Mesenchymal stem cell (in vitro differentiated cells and primary cell): ENCODE data around the gene SASH1.

Source experiments
- DNase-seq: peaks from one replicate; pipeline ENCODE4 v3.0.0-alpha.2; 2013
- H2AFZ ChIP-seq: one replicate; pipeline ENCODE4 v1.6.1; 2013; ENCODE audit warnings: low read depth, mild to moderate bottlenecking, control low read depth, inconsistent platforms, low read length, moderate library complexity
- H2AK5ac ChIP-seq: 2 replicates; pipeline ENCODE4 v1.6.1; 2013; ENCODE audit warnings: low read length, moderate library complexity, mild to moderate bottlenecking, inconsistent platforms; ENCODE audit not compliant: severe bottlenecking
- H2BK120ac ChIP-seq: one replicate; pipeline ENCODE4 v1.6.1; 2013; ENCODE audit warnings: low read depth, mild to moderate bottlenecking, inconsistent platforms, low read length, moderate library complexity
- H2BK12ac ChIP-seq, 2 experiments: one replicate each; pipeline ENCODE4 v1.6.1; 2013; ENCODE audit warnings: inconsistent platforms in 2 of 2, low read length in 2 of 2, mild to moderate bottlenecking in 2 of 2, moderate library complexity in 2 of 2, control low read depth in 1 of 2
- H2BK15ac ChIP-seq: one replicate; pipeline ENCODE4 v1.6.1; 2013; ENCODE audit warnings: mild to moderate bottlenecking, low read depth, inconsistent platforms; ENCODE audit not compliant: poor library complexity, severe bottlenecking
- H2BK5ac ChIP-seq: 2 replicates; pipeline ENCODE4 v1.6.1; 2013; ENCODE audit warnings: low read depth, mild to moderate bottlenecking, low read length, control low read depth, inconsistent platforms; ENCODE audit not compliant: poor library complexity, severe bottlenecking
- H3K14ac ChIP-seq, 2 experiments: one replicate each; pipeline ENCODE4 v1.6.1; 2013; ENCODE audit warnings: inconsistent platforms in 2 of 2, low read length in 2 of 2, control low read depth in 1 of 2, mild to moderate bottlenecking in 1 of 2, moderate library complexity in 1 of 2
- H3K18ac ChIP-seq, 2 experiments: one replicate each; pipeline ENCODE4 v1.6.1; 2013; ENCODE audit warnings: inconsistent platforms in 2 of 2, low read length in 2 of 2, control low read depth in 1 of 2, low read depth in 1 of 2, mild to moderate bottlenecking in 1 of 2
- H3K23ac ChIP-seq, 2 experiments: one replicate each; pipeline ENCODE4 v1.6.1; 2013; ENCODE audit warnings: inconsistent platforms in 2 of 2, low read length in 2 of 2, mild to moderate bottlenecking in 2 of 2, moderate library complexity in 2 of 2, control low read depth in 1 of 2
- H3K27ac ChIP-seq: 2 replicates; pipeline ENCODE4 v1.5.1; 2013; ENCODE audit warnings: mild to moderate bottlenecking, moderate library complexity, low read length, control low read depth, inconsistent platforms; ENCODE audit not compliant: poor library complexity, severe bottlenecking
- H3K27me3 ChIP-seq, 2 experiments: 2 replicates each; pipeline versions ENCODE4 v1.6.1 to v1.7.0; 2013; ENCODE audit warnings: low read length in 2 of 2, mild to moderate bottlenecking in 2 of 2, moderate library complexity in 2 of 2, control low read depth in 1 of 2, inconsistent platforms in 1 of 2; ENCODE audit not compliant: control insufficient read depth in 1 of 2, insufficient read depth in 1 of 2
- H3K36me3 ChIP-seq, 2 experiments: 2 replicates each; pipeline versions ENCODE4 v1.6.1 to v1.7.0; 2013; ENCODE audit warnings: low read length in 2 of 2, control low read depth in 1 of 2, inconsistent platforms in 1 of 2, low read depth in 1 of 2, mild to moderate bottlenecking in 1 of 2; ENCODE audit not compliant: insufficient read depth in 2 of 2, control insufficient read depth in 1 of 2
- H3K4ac ChIP-seq, 2 experiments: one replicate each; pipeline ENCODE4 v1.6.1; 2013; ENCODE audit warnings: inconsistent platforms in 2 of 2, low read length in 2 of 2, mild to moderate bottlenecking in 2 of 2, moderate library complexity in 2 of 2, control low read depth in 1 of 2, low read depth in 1 of 2
- H3K4me1 ChIP-seq: 2 replicates; pipeline ENCODE4 v1.6.1; 2013; ENCODE audit warnings: low read depth, low read length, control low read depth; ENCODE audit not compliant: control insufficient read depth, insufficient read depth
- H3K4me2 ChIP-seq: 2 replicates; pipeline ENCODE4 v1.6.1; 2013; ENCODE audit warnings: low read length, mild to moderate bottlenecking, inconsistent platforms; ENCODE audit not compliant: poor library complexity, severe bottlenecking
- H3K4me3 ChIP-seq, 2 experiments: 2 replicates each; pipeline versions ENCODE4 v1.5.1 to v1.7.0; 2013; ENCODE audit warnings: low read length in 2 of 2, mild to moderate bottlenecking in 2 of 2, control low read depth in 1 of 2, low read depth in 1 of 2; ENCODE audit not compliant: insufficient read depth in 1 of 2
- H3K79me1 ChIP-seq: replicated peaks from 2 replicates; pipeline ENCODE4 v1.6.1; 2013; ENCODE audit warnings: mild to moderate bottlenecking, control low read depth, low read length, inconsistent platforms; ENCODE audit not compliant: poor library complexity, severe bottlenecking
- H3K9ac ChIP-seq: 2 replicates; pipeline ENCODE4 v1.7.0; 2013; ENCODE audit warnings: mild to moderate bottlenecking, low read length, moderate library complexity
- H3K9me3 ChIP-seq: 2 replicates; pipeline ENCODE4 v1.7.0; 2013; ENCODE audit warnings: mild to moderate bottlenecking, low read length; ENCODE audit not compliant: control insufficient read depth
- H4K8ac ChIP-seq: one replicate; pipeline ENCODE4 v1.6.1; 2013; ENCODE audit warnings: inconsistent platforms, mild to moderate bottlenecking, low read length, moderate library complexity
- H4K91ac ChIP-seq: one replicate; pipeline ENCODE4 v1.6.1; 2013; ENCODE audit warnings: mild to moderate bottlenecking, low read length, inconsistent platforms
- WGBS: methylation state at CpG from one replicate; pipeline ENCODE4 v1.1.7; 2013; ENCODE audit warnings: mixed read lengths; 5-methylcytosine and 5-hydroxymethylcytosine counted together

SASH1 gene

GRCh38 chr6:148471624-148472159 lies 129.1 kb downstream of the SASH1 start:
- Histone ChIP-seq H2BK5ac (no peak overlapping the region), H3K36me3 (peaks cover 6 to 80% of the 10 kb centered on the region in 2 experiments), H3K4me2 (no peak overlapping the region), H3K27me3 (no peaks in the 10 kb centered on the region), H3K9me3 (no peaks in the 10 kb centered on the region), H3K14ac (no peak overlapping the region), H4K91ac (no peak overlapping the region), H3K4ac (no peak overlapping the region), H3K4me3 (peak overlapping the region in 1 of 2 experiments; percentile 8), H2AK5ac (peak overlapping the region; percentile 10), H3K9ac (peak overlapping the region; percentile 67), H3K27ac (no peak overlapping the region), H2BK120ac (no peak overlapping the region), H2AFZ (no peak overlapping the region), H3K4me1 (peaks cover 6% of the 10 kb centered on the region), H4K8ac (no peak overlapping the region), H3K79me1 (peaks cover 4% of the 10 kb centered on the region), H3K18ac (peak overlapping the region in 1 of 2 experiments; percentile 43), H3K23ac (no peak overlapping the region), H2BK15ac (no peak overlapping the region), H2BK12ac (peak overlapping the region in 1 of 2 experiments; percentile 35)
- peak; percentile 88 for DNase-seq
- 76% methylated on average over 8 of the region's 9 CpGs for WGBS

GRCh38 chr6:148472171-148473105 lies 129.8 kb downstream of the SASH1 start:
- no peak overlapping the region for H3K4me3 ChIP-seq
- H3K23ac ChIP-seq: peak overlapping the region in 1 of 2 experiments; percentile 50
- H3K4me2 ChIP-seq: no peak overlapping the region
- H3K4me1 ChIP-seq: peaks cover 6% of the 10 kb centered on the region
- no peak overlapping the region for H2BK120ac ChIP-seq
- H3K9ac ChIP-seq: peak overlapping the region; percentile 67
- no peaks in the 10 kb centered on the region for H3K9me3 ChIP-seq
- H3K14ac ChIP-seq: no peak overlapping the region
- DNase-seq: no peak
- H2BK12ac ChIP-seq: no peak overlapping the region
- H3K27ac ChIP-seq: no peak overlapping the region
- no peak overlapping the region for H3K4ac ChIP-seq
- H4K91ac ChIP-seq: no peak overlapping the region
- WGBS: 95% methylated on average over 9 of the region's 12 CpGs
- no peaks in the 10 kb centered on the region for H3K27me3 ChIP-seq
- no peak overlapping the region for H2AFZ ChIP-seq
- peak overlapping the region in 1 of 2 experiments; percentile 35 for H3K18ac ChIP-seq
- peaks cover 6 to 87% of the 10 kb centered on the region in 2 experiments for H3K36me3 ChIP-seq
- no peak overlapping the region for H2BK15ac ChIP-seq
- no peak overlapping the region for H4K8ac ChIP-seq
- H2AK5ac ChIP-seq: no peak overlapping the region
- no peak overlapping the region for H2BK5ac ChIP-seq
- H3K79me1 ChIP-seq: peaks cover 2% of the 10 kb centered on the region

- Histone ChIP-seq H3K9me3 (no peaks in the 10 kb centered on the region), H3K4me3 (no peak overlapping the region), H2AK5ac (no peak overlapping the region), H2BK15ac (no peak overlapping the region), H3K27ac (no peak overlapping the region), H2BK5ac (no peak overlapping the region), H3K9ac (no peak overlapping the region), H3K79me1 (no peaks in the 10 kb centered on the region), H3K36me3 (peaks cover 2 to 96% of the 10 kb centered on the region in 2 experiments), H2BK12ac (no peak overlapping the region), H2BK120ac (no peak overlapping the region), H3K18ac (no peak overlapping the region), H4K91ac (no peak overlapping the region), H4K8ac (no peak overlapping the region), H3K23ac (no peak overlapping the region), H3K27me3 (no peaks in the 10 kb centered on the region), H3K14ac (no peak overlapping the region), H2AFZ (no peak overlapping the region), H3K4me2 (no peak overlapping the region), H3K4ac (no peak overlapping the region), H3K4me1 (no peaks in the 10 kb centered on the region)
- DNase-seq: no peak
- 93% methylated on average over 5 of the region's 5 CpGs for WGBS
These were observed 136.9 kb downstream of the SASH1 start for GRCh38 chr6:148479497-148479896.

GRCh38 chr6:148487461-148487860 lies 144.8 kb downstream of the SASH1 start:
- WGBS: 75% methylated on average over 5 of the region's 10 CpGs
- no peak overlapping the region for H3K18ac ChIP-seq
- no peak overlapping the region for H4K91ac ChIP-seq
- H2BK120ac ChIP-seq: no peak overlapping the region
- no peaks in the 10 kb centered on the region for H3K79me1 ChIP-seq
- no peak overlapping the region for H2AFZ ChIP-seq
- no peak overlapping the region for H3K4ac ChIP-seq
- H3K27me3 ChIP-seq: no peaks in the 10 kb centered on the region
- H2AK5ac ChIP-seq: no peak overlapping the region
- no peaks in the 10 kb centered on the region for H3K9me3 ChIP-seq
- H4K8ac ChIP-seq: no peak overlapping the region
- no peak for DNase-seq
- H3K23ac ChIP-seq: no peak overlapping the region
- H3K27ac ChIP-seq: no peak overlapping the region
- no peak overlapping the region for H2BK12ac ChIP-seq
- no peak overlapping the region for H2BK15ac ChIP-seq
- H3K9ac ChIP-seq: no peak overlapping the region
- H3K14ac ChIP-seq: no peak overlapping the region
- no peak overlapping the region for H3K4me2 ChIP-seq
- H2BK5ac ChIP-seq: no peak overlapping the region
- no peaks in the 10 kb centered on the region for H3K4me1 ChIP-seq
- H3K4me3 ChIP-seq: no peak overlapping the region
- H3K36me3 ChIP-seq: peaks cover 0 to 73% of the 10 kb centered on the region in 2 experiments
